ENCODE results near the gene G6PC1.

DNA sequence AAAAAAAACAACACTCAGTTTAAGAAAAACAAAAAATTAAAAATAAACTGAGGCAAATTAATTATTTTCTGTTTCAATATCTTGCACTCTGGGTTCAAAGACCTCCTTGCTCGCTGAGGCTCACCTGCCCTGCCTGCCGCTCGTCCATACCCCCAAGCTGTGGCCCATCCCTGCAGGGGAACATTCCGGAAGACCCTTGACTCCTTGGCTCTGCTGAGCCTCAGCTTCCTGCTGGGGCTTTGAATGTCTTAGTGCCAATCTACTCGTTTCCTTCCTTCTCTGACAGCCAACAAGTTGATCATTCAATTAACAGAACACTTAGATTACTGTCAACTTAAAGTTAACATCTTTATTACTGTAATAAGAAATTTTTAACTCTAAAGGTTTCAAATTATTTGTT lies 24.3 kb downstream of the G6PC1 start:
- TF ChIP-seq TAF1 (IDR thresholded peaks at IDR 0.05; ENCODE audit: low read depth, low read length) = no peak
- no peak for TF ChIP-seq POLR2A (IDR thresholded peaks at IDR 0.05; ENCODE audit: low read depth, low read length)
- no peak for TF ChIP-seq POLR2AphosphoS5 (IDR thresholded peaks at IDR 0.05; ENCODE audit: low read depth, low read length)
